GM06990 (cell line): ENCODE results near the gene CLHC1.

Source experiments
- DNase-seq: peaks from one replicate; pipeline ENCODE4 v3.0.0-alpha.2; 2011; ENCODE audit not compliant: insufficient read length; ENCODE audit errors: extremely low read depth
- H3K27me3 ChIP-seq: replicated peaks from 2 replicates; pipeline ENCODE4 v1.6.0; 2011; ENCODE audit warnings: low read length; ENCODE audit not compliant: control insufficient read depth, insufficient read depth
- H3K36me3 ChIP-seq: 2 replicates; pipeline ENCODE4 v1.5.1; 2011; ENCODE audit warnings: low read length; ENCODE audit not compliant: control insufficient read depth, insufficient read depth
- H3K4me3 ChIP-seq: replicated peaks from 2 replicates; pipeline ENCODE4 v1.5.1; 2011; ENCODE audit warnings: low read depth, mild to moderate bottlenecking, control low read depth, low read length
- TF ChIP-seq, protein P1 (sequence below): IDR thresholded peaks from 2 replicates; pipeline ENCODE4 v1.5.1; 2011; ENCODE audit warnings: low read length, control low read depth, mild to moderate bottlenecking, inconsistent platforms; ENCODE audit not compliant: insufficient read depth, poor library complexity, severe bottlenecking

The CLHC1 gene

DNA sequence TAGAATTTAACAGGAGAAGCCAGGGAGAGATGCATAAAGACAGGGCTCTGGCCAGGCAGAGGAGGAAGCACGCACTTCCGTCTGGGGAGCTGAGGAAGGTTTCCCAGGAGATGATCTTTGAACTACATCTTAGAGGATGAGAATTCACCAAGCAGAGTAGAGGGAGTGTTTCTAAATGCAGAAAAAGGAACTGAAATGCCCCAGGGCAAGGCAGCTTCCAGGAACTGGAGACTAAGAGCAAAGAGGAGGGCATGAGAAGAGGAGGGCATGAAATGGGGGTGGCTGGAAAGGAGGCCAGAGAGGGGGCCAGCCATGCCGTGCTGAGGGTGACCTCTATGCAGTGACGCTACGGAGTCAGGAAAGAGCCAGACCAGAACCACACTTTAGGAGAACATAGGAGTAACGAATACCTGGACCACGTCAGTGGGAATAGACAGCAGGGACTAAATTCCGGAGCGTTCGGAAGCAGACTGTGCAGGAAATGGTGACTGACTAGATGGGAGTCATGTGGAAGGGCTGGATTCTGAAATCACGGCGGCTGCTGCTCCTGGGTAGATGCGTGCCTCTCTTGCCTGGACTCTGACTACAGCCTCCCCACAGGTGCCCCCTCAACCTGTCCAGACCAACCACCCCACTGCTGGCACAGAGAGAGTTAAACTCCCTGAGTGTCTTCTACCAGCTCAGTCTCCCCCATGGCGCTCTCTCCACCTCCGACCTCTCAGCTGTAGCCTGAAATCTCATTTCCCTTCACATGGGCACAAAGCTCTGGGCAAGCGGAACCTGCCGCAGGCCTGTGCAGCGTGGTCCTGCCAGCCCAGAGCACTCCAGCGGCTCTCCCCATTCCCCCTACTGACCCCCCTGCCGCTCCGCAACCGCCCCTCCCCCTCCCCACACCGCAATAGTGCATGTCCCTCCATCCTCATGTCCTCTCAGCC is 94.8 kb downstream of the CLHC1 start:
- TF ChIP-seq, protein P1, sequence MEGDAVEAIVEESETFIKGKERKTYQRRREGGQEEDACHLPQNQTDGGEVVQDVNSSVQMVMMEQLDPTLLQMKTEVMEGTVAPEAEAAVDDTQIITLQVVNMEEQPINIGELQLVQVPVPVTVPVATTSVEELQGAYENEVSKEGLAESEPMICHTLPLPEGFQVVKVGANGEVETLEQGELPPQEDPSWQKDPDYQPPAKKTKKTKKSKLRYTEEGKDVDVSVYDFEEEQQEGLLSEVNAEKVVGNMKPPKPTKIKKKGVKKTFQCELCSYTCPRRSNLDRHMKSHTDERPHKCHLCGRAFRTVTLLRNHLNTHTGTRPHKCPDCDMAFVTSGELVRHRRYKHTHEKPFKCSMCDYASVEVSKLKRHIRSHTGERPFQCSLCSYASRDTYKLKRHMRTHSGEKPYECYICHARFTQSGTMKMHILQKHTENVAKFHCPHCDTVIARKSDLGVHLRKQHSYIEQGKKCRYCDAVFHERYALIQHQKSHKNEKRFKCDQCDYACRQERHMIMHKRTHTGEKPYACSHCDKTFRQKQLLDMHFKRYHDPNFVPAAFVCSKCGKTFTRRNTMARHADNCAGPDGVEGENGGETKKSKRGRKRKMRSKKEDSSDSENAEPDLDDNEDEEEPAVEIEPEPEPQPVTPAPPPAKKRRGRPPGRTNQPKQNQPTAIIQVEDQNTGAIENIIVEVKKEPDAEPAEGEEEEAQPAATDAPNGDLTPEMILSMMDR: no peak
- H3K4me3 ChIP-seq: no peak overlapping the region
- H3K36me3 ChIP-seq: no peaks in the 10 kb centered on the region
- no peaks in the 10 kb centered on the region for H3K27me3 ChIP-seq
- no peak for DNase-seq

DNA sequence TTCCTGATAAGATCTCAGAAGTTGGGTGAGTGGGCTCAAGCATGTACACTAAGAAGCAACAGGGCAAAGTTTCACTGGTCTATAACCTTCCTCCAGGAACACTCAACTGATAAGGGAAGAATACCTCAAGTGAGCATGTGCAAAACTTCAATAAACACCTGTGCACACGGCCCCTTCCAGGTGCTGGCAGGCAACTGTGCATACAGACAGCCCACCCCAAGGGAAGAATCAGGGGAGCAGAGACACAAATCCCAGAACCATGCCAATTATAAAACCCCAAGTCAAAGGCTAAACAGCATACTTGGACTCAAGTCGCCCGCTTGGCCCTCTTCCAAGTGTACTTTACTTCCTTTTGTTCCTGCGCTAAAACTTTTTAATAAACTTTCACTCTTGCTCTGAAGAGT is 96.0 kb downstream of the CLHC1 start:
- TF ChIP-seq, protein P1: no peak
- Histone ChIP-seq H3K27me3 (no peaks in the 10 kb centered on the region), H3K36me3 (no peaks in the 10 kb centered on the region), H3K4me3 (no peak overlapping the region)
- DNase-seq: no peak

DNA sequence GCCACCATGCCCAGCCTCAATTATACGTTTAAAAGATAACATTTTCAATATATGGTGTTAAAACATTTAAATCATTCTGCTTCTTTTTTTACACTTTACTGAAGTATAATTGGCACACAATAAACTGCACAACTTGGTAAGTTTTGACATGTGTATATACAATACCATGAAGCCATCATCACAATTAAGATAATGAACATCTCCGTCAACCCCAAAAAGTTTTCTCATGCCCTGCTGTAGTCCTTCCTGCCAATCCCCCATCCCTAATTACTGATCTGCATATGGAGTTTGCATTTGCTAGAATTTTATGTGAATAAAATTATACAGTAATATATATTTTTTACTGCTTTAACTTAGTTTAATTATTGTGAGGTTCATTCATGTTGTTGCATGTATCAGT is 96.6 kb downstream of the CLHC1 start:
- DNase-seq: no peak
- Histone ChIP-seq H3K36me3 (no peaks in the 10 kb centered on the region), H3K4me3 (no peak overlapping the region), H3K27me3 (no peaks in the 10 kb centered on the region)
- TF ChIP-seq, protein P1: no peak

DNA sequence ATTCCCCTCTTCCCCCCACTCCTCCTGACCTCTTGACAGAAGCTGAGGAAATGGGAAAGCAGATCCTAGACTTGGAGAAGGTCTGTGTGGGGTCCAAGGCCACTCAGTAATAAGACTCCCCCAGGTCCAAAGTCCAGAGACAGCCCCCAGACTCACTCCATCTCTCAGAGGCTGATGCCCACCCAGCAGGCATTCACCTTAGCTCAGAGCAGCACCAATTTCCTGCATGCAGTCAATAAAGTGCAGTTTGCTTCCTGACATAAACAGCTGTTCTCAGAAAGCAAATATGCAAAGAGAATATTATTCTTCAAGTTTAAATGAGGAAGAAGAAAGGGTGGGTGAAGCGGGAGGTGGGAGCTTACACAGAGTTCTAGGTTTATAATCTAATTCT is 97.8 kb downstream of the CLHC1 start:
- DNase-seq: peak; percentile 30
- Histone ChIP-seq H3K36me3 (no peaks in the 10 kb centered on the region), H3K27me3 (no peaks in the 10 kb centered on the region), H3K4me3 (no peak overlapping the region)
- TF ChIP-seq, protein P1: no peak

DNA sequence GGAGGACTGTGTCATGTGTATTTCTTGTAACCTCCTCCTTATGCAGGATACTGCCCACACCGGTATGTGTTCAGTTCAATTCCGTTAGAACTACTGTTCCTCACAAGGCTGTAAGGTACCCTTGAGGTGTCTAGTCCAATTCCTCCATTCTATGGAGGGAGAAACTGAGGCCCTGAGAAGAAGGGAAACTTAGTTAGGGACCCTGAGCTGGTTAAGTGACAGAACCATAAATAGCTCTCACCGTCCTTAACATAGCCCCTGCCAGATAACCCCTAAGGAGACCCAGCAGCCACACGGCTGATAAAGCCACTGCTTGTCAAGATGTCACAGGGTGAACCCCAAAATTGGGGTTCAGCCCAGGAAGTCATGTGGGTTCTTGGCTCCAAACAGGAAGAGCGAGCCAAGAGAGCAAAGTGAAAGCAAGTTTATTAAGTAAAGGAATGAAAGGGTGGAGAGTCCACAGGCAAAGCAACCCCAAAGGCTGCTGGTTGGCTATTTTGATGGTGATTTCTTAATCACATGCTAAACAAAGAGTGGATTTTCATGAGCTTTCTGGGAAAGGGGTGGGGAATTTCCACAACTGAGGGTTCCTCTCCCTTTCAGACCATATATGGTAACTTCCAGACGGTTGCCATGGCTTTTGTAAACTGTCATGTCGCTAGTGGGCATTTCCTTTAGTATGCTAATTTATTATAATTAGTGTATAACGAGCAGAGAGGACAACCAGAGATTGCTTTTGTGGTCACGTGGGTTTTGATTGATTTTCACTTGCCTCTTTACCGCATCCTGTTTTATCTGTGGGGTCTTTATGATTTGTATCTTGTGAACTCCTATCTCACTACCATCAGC is 98.4 kb downstream of the CLHC1 start:
- peak overlapping the region; percentile 47 for H3K4me3 ChIP-seq
- DNase-seq: peak; percentile 66
- no peaks in the 10 kb centered on the region for H3K27me3 ChIP-seq
- TF ChIP-seq, protein P1: no peak
- no peaks in the 10 kb centered on the region for H3K36me3 ChIP-seq
